Chondrocyte (in vitro differentiated cells): ENCODE results near the gene PARD3B. TPM values are rescaled to one million over a fixed set of nuclear protein-coding genes. Genes with fewer than 3 reads are reported as not detected.

Source experiments
- DNase-seq: peaks from one replicate; pipeline ENCODE4 v3.0.0; 2021; ENCODE audit warnings: mixed read lengths, low spot score
- H3K27ac Mint-ChIP-seq: one replicate; pipeline ENCODE4 v1.8.0; 2021; ENCODE audit warnings: mild to moderate bottlenecking, moderate library complexity, mixed read lengths; ENCODE audit not compliant: unreplicated experiment
- H3K27me3 Mint-ChIP-seq: 2 replicates; pipeline ENCODE4 v1.8.0; 2021; ENCODE audit warnings: low read depth, mixed read lengths
- H3K36me3 Mint-ChIP-seq: 2 replicates; pipeline ENCODE4 v1.8.0; 2021; ENCODE audit warnings: low read depth, mixed read lengths
- H3K4me1 Mint-ChIP-seq: 2 replicates; pipeline ENCODE4 v1.8.0; 2021; ENCODE audit warnings: low read depth, mild to moderate bottlenecking, mixed read lengths
- H3K4me3 Mint-ChIP-seq: one replicate; pipeline ENCODE4 v1.8.0; 2021; ENCODE audit warnings: mild to moderate bottlenecking, moderate library complexity, mixed read lengths; ENCODE audit not compliant: unreplicated experiment
- H3K9me3 Mint-ChIP-seq: 2 replicates; pipeline ENCODE4 v1.8.0; 2021; ENCODE audit warnings: low read depth, mixed read lengths
- total RNA-seq: library from RNA; stranded (reverse); gene quantifications from 3 replicates; pipeline ENCODE4 v1.2.1, GENCODE V29; 2021
- TF ChIP-seq, protein P1 (sequence below): fragments of 200-600 bp; sonication (generic); IDR thresholded peaks from 2 replicates; pipeline ENCODE4 v1.5.0; 2021; ENCODE audit warnings: antibody characterized with exemption, mild to moderate bottlenecking, moderate library complexity

The PARD3B gene
- total RNA-seq, 1 donor from 2014 or later, result 24.9 TPM

DNA sequence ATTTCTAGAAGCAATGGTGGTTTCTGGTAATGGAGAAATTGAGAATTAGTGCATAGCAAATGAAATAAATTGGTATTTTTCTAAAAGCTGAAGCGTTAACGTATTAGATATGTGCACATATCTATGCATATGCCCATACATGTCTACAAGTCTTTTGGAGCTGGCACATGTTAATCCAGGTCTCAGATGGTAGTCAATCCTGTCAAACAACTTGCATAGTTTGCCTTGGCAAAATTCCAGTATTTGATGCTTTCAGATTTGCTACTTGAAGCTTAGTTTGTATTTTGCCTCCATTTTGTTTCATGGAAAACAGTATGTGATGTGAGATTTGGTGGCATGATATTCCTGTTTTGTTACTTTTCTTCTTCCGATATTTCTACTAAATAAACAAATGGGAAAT is 304.6 kb downstream of the PARD3B start:
- H3K9me3 Mint-ChIP-seq, result no peaks in the 10 kb centered on the region
- DNase-seq, result no peak
- no peak overlapping the region for H3K4me3 Mint-ChIP-seq
- no peaks in the 10 kb centered on the region for H3K27me3 Mint-ChIP-seq
- H3K4me1 Mint-ChIP-seq, result peaks cover 9% of the 10 kb centered on the region
- TF ChIP-seq, protein P1, sequence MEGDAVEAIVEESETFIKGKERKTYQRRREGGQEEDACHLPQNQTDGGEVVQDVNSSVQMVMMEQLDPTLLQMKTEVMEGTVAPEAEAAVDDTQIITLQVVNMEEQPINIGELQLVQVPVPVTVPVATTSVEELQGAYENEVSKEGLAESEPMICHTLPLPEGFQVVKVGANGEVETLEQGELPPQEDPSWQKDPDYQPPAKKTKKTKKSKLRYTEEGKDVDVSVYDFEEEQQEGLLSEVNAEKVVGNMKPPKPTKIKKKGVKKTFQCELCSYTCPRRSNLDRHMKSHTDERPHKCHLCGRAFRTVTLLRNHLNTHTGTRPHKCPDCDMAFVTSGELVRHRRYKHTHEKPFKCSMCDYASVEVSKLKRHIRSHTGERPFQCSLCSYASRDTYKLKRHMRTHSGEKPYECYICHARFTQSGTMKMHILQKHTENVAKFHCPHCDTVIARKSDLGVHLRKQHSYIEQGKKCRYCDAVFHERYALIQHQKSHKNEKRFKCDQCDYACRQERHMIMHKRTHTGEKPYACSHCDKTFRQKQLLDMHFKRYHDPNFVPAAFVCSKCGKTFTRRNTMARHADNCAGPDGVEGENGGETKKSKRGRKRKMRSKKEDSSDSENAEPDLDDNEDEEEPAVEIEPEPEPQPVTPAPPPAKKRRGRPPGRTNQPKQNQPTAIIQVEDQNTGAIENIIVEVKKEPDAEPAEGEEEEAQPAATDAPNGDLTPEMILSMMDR, result no peak
- no peak overlapping the region for H3K27ac Mint-ChIP-seq
- H3K36me3 Mint-ChIP-seq, result no peaks in the 10 kb centered on the region

- H3K27ac Mint-ChIP-seq, result no peak overlapping the region
- no peak overlapping the region for H3K4me3 Mint-ChIP-seq
- peaks cover 1% of the 10 kb centered on the region for H3K9me3 Mint-ChIP-seq
- peaks cover under 1% of the 10 kb centered on the region for H3K36me3 Mint-ChIP-seq
- no peaks in the 10 kb centered on the region for H3K27me3 Mint-ChIP-seq
- peaks cover 7% of the 10 kb centered on the region for H3K4me1 Mint-ChIP-seq
- no peak for DNase-seq
- TF ChIP-seq, protein P1, result no peak
Measured at GRCh38 chr2:204850581-204850980, 305.3 kb downstream of the PARD3B start.

- Mint-ChIP-seq H3K36me3 (peaks cover 4% of the 10 kb centered on the region), H3K27me3 (no peaks in the 10 kb centered on the region), H3K4me3 (no peak overlapping the region), H3K4me1 (peaks cover 7% of the 10 kb centered on the region), H3K9me3 (peaks cover 10% of the 10 kb centered on the region), H3K27ac (no peak overlapping the region)
- TF ChIP-seq, protein P1, result no peak
- DNase-seq, result no peak
Measured at GRCh38 chr2:204853905-204854304, 308.6 kb downstream of the PARD3B start.

- DNase-seq, result no peak
- Mint-ChIP-seq H3K4me3 (no peak overlapping the region), H3K9me3 (peaks cover 26% of the 10 kb centered on the region), H3K4me1 (peaks cover 18% of the 10 kb centered on the region), H3K36me3 (peaks cover 10% of the 10 kb centered on the region), H3K27ac (no peak overlapping the region), H3K27me3 (no peaks in the 10 kb centered on the region)
- TF ChIP-seq, protein P1, result no peak
Measured at GRCh38 chr2:204860274-204860673, 315.0 kb downstream of the PARD3B start.

- Mint-ChIP-seq H3K9me3 (peaks cover 17% of the 10 kb centered on the region), H3K27ac (peak overlapping the region; percentile 92), H3K27me3 (no peaks in the 10 kb centered on the region), H3K36me3 (peaks cover 6% of the 10 kb centered on the region), H3K4me3 (no peak overlapping the region), H3K4me1 (peaks cover 20% of the 10 kb centered on the region)
- no peak for DNase-seq
- TF ChIP-seq, protein P1, result no peak
Measured at GRCh38 chr2:204862809-204863208, 317.5 kb downstream of the PARD3B start.
